Measurements from ENCODE around the gene ARL6IP6.

Gene ARL6IP6

GRCh38 chr2:152804687-152805408 is 86.4 kb downstream of the ARL6IP6 start:
- DNase-seq (ENCODE audit: low spot score): no peak

GRCh38 chr2:152811916-152812315 is 93.5 kb downstream of the ARL6IP6 start:
- no peak for DNase-seq (ENCODE audit: low spot score)

All from HuH-7 (cell line).